ENCODE results near the gene MMP10.

The MMP10 gene

DNA sequence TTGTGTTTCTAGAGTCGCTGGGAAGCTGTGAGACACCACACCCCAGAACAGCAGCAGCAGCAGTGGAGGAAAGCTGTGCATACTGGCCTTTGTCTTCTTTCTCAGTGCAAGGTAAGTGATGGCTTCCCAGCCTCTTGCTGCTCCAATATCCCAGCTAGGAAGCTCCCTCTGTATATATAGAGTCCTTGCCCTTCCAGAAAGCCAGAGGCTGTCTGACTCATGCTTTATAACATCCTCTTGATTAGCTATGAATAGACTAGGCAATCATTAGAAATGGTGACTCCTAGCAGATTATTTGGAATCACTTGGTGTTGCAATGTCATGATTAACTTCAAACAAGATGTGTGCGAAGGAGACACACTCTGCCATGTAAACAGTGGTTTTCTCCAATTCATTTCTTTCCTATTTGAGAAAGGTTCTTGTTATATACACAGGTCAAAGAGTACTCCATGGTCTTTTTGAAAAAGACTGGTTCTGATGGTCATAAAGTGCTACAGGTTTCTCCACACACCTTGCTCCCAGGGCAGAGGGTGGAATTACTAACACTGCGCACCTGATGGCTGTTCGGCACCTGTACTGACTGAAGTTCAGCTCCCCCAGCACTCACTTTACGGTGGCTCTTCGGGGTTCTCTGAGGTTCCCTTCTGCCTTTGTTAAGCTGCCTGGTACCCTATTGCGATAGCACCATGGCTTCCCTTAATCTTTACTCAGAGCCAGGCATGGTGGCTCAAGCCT lies 17.8 kb upstream of the MMP10 start, which contains the start of gene MMP1:
TSS of gene MMP1 (minus strand) at position 149 of the 735 bp plus-strand sequence. CDS start at position 81, 68 bp downstream.
- no peak for DNase-seq (ENCODE audit: low read depth in 1 of 2, low spot score in 1 of 2)
- in situ Hi-C loops (cut with HindIII; ENCODE audit: low pct_unique_long_range_greater_than_20kb, low sequenced_read_pairs), result no loop called here
- no peak for TF ChIP-seq JUND (IDR thresholded peaks at IDR 0.05; ENCODE audit: low read depth)

DNA sequence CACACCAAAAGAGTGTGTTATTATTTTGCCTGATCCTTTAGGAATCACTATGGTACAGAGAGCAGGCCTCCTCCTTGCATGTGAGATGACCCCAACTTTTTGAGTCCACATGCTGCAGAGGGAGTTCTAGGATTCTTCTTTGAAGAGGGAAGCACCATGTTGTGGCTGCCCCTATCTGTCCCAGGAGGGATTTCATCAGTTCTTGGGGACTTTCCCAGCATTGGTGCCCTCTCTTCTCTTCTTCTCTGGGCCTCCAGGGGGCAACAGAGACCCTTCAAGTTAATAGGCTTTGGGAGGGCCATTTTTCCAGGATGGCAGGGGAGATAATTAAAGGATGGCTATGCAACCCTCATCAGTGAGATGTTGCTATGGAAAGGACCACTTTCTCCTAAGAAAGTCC lies 14.0 kb upstream of the MMP10 start:
- no peak for TF ChIP-seq JUND (IDR thresholded peaks at IDR 0.05; ENCODE audit: low read depth)
- DNase-seq (ENCODE audit: low read depth in 1 of 2, low spot score in 1 of 2), result peak in 1 of 2 experiments; percentile 35
- in situ Hi-C loops (cut with HindIII; ENCODE audit: low pct_unique_long_range_greater_than_20kb, low sequenced_read_pairs), result no loop called here

DNA sequence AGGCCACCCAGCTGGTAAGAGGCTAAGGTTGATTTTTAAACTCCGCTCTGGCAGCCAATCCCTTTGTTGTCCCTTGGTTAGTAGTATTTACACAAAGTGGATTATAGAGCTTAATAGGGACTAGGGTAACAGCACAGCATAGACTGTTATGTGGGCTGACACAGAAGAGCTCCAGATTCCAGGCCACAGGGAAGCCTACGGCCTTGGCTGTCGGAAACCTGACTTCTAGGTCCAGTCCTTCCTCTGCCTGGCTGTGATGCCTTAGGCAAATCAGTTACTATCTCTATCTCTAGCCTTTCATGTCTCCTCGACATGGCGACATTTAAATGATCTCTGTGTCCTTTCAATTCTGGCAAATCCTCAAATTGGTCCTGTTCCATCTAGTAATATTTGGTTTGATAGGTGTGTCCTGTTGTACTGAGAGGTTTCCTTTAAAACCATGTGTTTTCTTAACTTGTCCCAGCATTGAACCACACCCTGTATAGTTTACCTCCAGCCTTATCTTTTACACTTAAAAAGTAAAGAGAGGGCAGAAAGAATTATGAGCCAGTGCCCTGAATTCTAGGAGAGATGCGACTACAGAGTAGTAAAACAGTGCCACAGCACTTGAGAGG lies 13.4 kb upstream of the MMP10 start:
- in situ Hi-C loops (cut with HindIII; ENCODE audit: low pct_unique_long_range_greater_than_20kb, low sequenced_read_pairs), result no loop called here
- no peak for DNase-seq (ENCODE audit: low read depth in 1 of 2, low spot score in 1 of 2)
- TF ChIP-seq JUND (IDR thresholded peaks at IDR 0.05; ENCODE audit: low read depth), result no peak

DNA sequence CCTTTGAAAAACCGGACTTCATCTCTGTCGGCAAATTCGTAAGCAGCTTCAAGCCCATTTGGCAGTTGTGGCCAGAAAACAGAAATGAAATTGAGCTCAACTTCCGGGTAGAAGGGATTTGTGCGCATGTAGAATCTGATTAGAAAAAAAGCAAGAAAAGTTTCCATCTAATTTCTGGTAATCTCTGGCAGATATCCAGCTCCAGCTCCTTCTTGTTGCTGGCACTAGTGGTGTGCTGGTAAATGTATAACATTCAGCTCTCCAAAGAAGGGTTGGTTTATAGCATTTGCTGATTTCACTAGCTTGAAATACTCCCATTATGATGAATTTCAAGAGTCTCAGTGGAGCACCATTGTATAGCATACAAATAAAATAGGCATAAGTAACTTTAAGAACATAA lies 12.2 kb upstream of the MMP10 start:
- TF ChIP-seq JUND (IDR thresholded peaks at IDR 0.05; ENCODE audit: low read depth), result no peak
- in situ Hi-C loops (cut with HindIII; ENCODE audit: low pct_unique_long_range_greater_than_20kb, low sequenced_read_pairs), result no loop called here
- no peak for DNase-seq (ENCODE audit: low read depth in 1 of 2, low spot score in 1 of 2)

DNA sequence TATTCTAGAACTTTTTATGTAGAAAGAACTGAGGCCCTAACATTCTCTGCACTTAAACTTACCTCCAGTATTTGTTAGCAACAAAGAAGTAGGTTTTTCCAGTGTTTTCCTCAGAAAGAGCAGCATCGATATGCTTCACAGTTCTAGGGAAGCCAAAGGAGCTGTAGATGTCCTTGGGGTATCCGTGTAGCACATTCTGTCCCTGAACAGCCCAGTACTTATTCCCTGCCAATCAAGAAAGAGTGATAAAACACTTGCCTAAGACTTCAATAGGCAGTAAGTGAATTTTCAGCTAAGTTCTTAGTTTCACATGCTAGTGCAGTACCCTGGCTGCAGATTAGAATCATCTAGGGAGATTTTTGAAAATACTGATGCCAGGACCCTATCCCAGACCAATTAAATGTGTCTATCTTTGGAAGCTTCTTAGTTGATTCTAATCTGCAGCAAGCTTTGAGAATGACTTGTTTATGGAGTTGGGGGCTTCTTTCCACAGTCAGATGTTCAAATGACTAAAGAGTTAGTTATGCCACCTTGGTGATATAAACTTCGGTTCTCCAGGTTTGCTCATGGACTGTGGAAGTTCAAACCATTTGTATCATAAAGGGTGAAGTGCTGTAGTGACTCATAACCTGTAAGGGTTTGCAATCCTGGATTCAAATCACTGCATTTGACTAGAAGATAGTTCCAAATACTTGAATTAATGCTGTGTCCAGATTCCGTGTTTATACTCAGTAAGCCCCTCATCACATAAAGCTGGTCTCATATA lies 11.0 kb upstream of the MMP10 start:
- no peak for TF ChIP-seq JUND (IDR thresholded peaks at IDR 0.05; ENCODE audit: low read depth)
- in situ Hi-C loops (cut with HindIII; ENCODE audit: low pct_unique_long_range_greater_than_20kb, low sequenced_read_pairs), result no loop called here
- DNase-seq (ENCODE audit: low read depth in 1 of 2, low spot score in 1 of 2), result no peak

DNA sequence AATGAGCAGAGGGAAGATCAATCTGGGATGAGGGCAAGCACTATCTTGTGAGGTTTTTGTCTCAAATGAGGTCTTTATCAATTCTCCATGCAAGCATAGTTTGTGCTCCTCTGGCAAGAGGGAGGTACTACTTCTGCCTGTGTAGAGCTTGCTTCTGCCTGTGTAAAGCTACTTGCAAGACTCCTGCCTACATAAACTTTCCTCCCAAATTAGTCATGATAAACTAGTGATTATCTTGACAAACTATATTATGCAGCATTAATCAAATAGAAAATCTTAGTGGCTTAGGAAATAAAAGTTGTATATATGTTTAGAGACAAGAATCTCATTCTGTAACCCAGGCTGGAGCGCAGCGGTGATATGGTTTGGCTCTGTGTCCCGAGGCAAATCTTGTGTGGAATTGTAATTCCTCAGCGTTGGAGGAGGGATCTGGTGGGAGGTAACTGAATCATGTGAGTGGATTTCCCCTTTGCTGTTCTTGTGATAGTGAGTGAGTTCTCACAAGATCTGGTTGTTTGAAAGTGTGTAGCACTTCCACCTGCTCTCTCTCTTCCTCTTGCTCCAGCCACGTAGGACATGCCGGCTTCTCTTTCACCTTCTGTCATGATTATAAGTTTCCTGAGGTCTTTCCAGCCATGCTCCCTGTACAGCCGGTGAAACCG lies 8.0 kb upstream of the MMP10 start:
- no peak for TF ChIP-seq JUND (IDR thresholded peaks at IDR 0.05; ENCODE audit: low read depth)
- DNase-seq (ENCODE audit: low read depth in 1 of 2, low spot score in 1 of 2), result no peak
- in situ Hi-C loops (cut with HindIII; ENCODE audit: low pct_unique_long_range_greater_than_20kb, low sequenced_read_pairs), result no loop called here

DNA sequence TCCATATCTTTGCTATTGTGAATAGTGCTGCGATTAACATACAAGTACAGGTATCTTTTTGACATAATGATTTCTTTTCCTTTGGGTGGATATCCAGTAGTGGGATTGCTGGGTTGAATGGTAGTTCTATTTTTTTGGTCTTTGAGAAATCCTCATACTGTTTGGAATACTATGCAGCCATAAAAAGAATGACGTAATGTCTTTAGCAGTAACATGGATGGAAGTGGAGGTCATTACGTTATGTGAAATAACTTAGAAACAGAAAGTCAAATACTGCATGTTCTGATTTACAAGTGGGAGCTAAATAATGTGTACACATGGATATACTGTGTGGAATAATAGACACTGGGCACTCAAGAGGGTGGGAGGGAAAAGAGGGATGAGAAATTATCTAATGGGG lies 4.0 kb upstream of the MMP10 start:
- in situ Hi-C loops (cut with HindIII; ENCODE audit: low pct_unique_long_range_greater_than_20kb, low sequenced_read_pairs), result no loop called here
- DNase-seq (ENCODE audit: low read depth in 1 of 2, low spot score in 1 of 2), result no peak
- no peak for TF ChIP-seq JUND (IDR thresholded peaks at IDR 0.05; ENCODE audit: low read depth)

DNA sequence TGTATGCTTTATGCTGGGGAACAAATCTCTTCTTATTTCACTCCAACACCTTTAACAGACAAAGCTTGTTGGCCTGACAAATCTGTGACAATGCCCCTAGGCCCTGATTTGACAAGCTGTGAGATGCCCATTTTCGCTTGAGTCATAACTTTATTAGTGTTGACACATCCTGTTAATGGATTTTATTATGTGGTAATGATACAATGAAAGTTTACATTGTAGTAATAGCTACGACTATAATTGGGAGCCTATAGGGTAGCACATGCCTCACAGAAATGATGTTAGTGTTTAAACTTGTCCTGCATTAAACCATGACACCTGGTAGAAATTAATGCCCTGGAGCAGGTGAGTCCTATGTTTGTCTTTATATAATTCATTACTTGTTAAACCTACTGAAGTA lies 3.3 kb upstream of the MMP10 start:
- no peak; the same call in 1 of the 2 replicates for TF ChIP-seq JUND (IDR thresholded peaks at IDR 0.05; ENCODE audit: low read depth)
- in situ Hi-C loops (cut with HindIII; ENCODE audit: low pct_unique_long_range_greater_than_20kb, low sequenced_read_pairs), result no loop called here
- DNase-seq (ENCODE audit: low read depth in 1 of 2, low spot score in 1 of 2), result peak; percentile 42 to 73

DNA sequence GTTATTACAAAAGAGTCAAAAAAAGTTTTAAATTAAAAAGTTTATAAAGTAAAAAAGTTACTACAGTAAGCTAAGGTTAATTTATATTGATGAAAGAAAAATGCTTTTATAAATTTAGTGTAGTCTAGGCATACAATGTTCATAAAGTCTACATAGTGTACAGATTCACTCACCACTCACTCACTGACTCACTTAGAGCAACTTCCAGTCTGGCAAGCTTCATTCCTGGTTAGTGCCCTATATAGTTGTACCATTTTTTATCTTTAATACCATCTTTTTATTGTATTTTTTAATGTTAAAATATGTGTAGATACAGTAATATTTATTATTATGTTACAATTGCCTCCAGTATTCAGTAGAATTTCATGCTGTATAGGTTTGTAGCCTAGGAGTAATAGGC lies 2.6 kb upstream of the MMP10 start:
- DNase-seq (ENCODE audit: low read depth in 1 of 2, low spot score in 1 of 2), result no peak
- TF ChIP-seq JUND (IDR thresholded peaks at IDR 0.05; ENCODE audit: low read depth), result no peak
- in situ Hi-C loops (cut with HindIII; ENCODE audit: low pct_unique_long_range_greater_than_20kb, low sequenced_read_pairs), result no loop called here

DNA sequence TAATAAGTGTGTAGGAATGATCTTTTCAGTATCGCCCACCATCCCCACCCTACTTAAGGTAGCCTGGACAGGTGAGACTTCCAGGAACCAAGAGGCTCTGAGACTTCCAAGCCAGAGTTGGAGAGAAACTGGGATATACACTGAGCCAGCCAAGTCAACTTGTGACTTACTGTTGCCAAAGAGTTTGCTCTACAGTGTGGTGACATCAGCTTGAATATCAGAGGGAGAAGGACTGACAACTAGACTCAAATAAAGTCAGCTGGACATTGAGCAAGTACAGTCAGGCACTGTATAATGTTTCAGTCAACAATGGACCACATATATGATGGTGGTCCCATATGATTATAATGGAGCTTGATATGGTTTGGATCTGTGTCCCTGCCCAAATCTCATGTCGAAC lies 1.2 kb upstream of the MMP10 start:
- in situ Hi-C loops (cut with HindIII; ENCODE audit: low pct_unique_long_range_greater_than_20kb, low sequenced_read_pairs), result no loop called here
- DNase-seq (ENCODE audit: low read depth in 1 of 2, low spot score in 1 of 2), result no peak
- TF ChIP-seq JUND (IDR thresholded peaks at IDR 0.05; ENCODE audit: low read depth), result no peak

DNA sequence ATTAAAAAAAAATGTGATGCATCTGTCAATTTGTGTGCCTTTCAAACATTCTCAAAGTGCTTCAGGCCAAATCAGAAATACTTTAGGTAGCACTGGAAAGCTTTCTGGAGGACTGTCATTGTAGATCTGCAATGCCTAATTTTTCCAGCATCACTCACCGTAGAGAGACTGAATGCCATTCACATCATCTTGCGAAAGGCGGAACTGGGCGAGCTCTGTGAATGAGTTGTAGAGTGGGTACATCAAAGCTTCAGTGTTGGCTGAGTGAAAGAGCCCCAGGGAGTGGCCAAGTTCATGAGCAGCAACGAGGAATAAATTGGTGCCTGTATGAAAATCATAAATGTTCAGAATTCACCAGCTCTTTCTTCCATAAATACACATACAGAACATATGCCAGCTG lies 4.0 kb downstream of the MMP10 start:
- DNase-seq (ENCODE audit: low read depth in 1 of 2, low spot score in 1 of 2), result no peak

DNA sequence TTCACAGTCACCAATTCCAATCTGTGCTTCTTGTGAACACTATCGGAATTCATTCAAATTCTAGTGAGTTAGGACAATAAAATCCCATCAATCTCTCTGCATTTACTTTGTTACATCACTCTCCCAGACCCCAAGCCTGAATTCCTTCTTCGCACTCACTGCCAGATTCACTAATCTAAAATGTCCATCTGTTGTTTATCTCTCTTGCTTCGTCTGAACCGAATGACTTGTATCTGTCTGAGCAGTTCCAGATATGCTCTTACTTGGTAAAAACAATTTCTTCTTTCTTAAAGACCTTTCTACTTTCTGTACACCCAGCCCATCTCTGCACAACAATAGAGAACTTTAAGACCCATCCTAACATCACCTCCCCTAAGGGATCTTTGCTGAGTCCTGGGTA lies 7.0 kb downstream of the MMP10 start:
- DNase-seq (ENCODE audit: low read depth in 1 of 2, low spot score in 1 of 2), result no peak
- TF ChIP-seq JUND (IDR thresholded peaks at IDR 0.05; ENCODE audit: low read depth), result no peak
- in situ Hi-C loops (cut with HindIII; ENCODE audit: low pct_unique_long_range_greater_than_20kb, low sequenced_read_pairs), result no loop called here

More for the DNA sequence above, 4.0 kb downstream of the MMP10 start:
- in situ Hi-C loops (cut with HindIII; ENCODE audit: low pct_unique_long_range_greater_than_20kb, low sequenced_read_pairs), result no loop called here
- TF ChIP-seq JUND (IDR thresholded peaks at IDR 0.05; ENCODE audit: low read depth), result no peak
